Activated CD8-positive, alpha-beta T cell treated with anti-CD3 and anti-CD28 coated beads for 36 hours (primary cell): ENCODE results near the gene UBN1. TPM values are rescaled to one million over a fixed set of nuclear protein-coding genes. Genes with fewer than 3 reads are reported as not detected.
A peak's percentile ranks its signal among the peaks of the same experiment; 100 is the strongest.

Source experiments
- ATAC-seq: fragments of 200-7000 bp; cut with Tn5 transposase; one replicate; pipeline ENCODE4 v1.10.0; 2021; ENCODE audit warnings: mild to moderate bottlenecking, moderate library complexity
- CTCF ChIA-PET: fragments of 350-600 bp; sonication (Branson Sonifier 250); formaldehyde crosslinking; loops from one replicate; lab custom pipeline; 2021; ENCODE audit warnings: antibody characterized with exemption; lab: Charles Lee
- POLR2A ChIA-PET: fragments of 350-600 bp; sonication (Branson Sonifier 250); formaldehyde crosslinking; loops from one replicate; lab custom pipeline; 2021; ENCODE audit warnings: antibody characterized with exemption; lab: Charles Lee
- DNase-seq: peaks from one replicate; pipeline ENCODE4 v3.0.0-alpha.2; 2020
- H3K27ac Mint-ChIP-seq: one replicate; pipeline ENCODE4 v1.8.0; 2021; ENCODE audit warnings: mild to moderate bottlenecking, mixed read lengths
- H3K27me3 Mint-ChIP-seq: one replicate; pipeline ENCODE4 v1.8.0; 2021; ENCODE audit warnings: mixed read lengths
- H3K36me3 Mint-ChIP-seq: one replicate; pipeline ENCODE4 v1.8.0; 2021; ENCODE audit warnings: low read depth, mixed read lengths
- H3K4me1 Mint-ChIP-seq: one replicate; pipeline ENCODE4 v1.8.0; 2021; ENCODE audit warnings: low read depth, mixed read lengths
- H3K4me3 Mint-ChIP-seq: one replicate; pipeline ENCODE4 v1.8.0; 2021; ENCODE audit warnings: mild to moderate bottlenecking, moderate library complexity, mixed read lengths
- H3K9me3 Mint-ChIP-seq: one replicate; pipeline ENCODE4 v1.8.0; 2021; ENCODE audit warnings: mixed read lengths
- CTCF ChIP-seq: fragments of 200-600 bp; IDR thresholded peaks from one replicate; pipeline ENCODE4 v1.8.0; 2022; ENCODE audit warnings: antibody characterized with exemption, mild to moderate bottlenecking
- intact Hi-C: fragments of 100-400 bp; cut with micrococcal nuclease; formaldehyde crosslinking; loops from one replicate; pipeline ENCODE4 v1.10.0; 2022
- total RNA-seq, 2 experiments: library from RNA; stranded (reverse); gene quantifications; one replicate each; pipeline ENCODE4 v1.2.3, GENCODE V29; 2021

Gene UBN1
- total RNA-seq, 2 experiments from 2014 or later, result 25.4 to 25.6 TPM

- ChIA-PET CTCF (no interaction called here), POLR2A (interaction anchor here (0.6 kb wide), 1 partner anchor 10 kb away, joined by 3 read pairs; no protein-coding TSS in a partner anchor)
- no peak overlapping the region for H3K4me3 Mint-ChIP-seq
- intact Hi-C loops, result no loop called here
- no peak for TF ChIP-seq CTCF
- no peak for DNase-seq
- no peaks in the 10 kb centered on the region for H3K9me3 Mint-ChIP-seq
- no peak overlapping the region for H3K27ac Mint-ChIP-seq
- H3K36me3 Mint-ChIP-seq, result peaks cover 41% of the 10 kb centered on the region
- no peak for ATAC-seq
- peaks cover 12% of the 10 kb centered on the region for H3K4me1 Mint-ChIP-seq
- no peaks in the 10 kb centered on the region for H3K27me3 Mint-ChIP-seq
Measured at GRCh38 chr16:4831616-4832015, 15.7 kb upstream of the UBN1 start.

GRCh38 chr16:4832698-4833343 is 14.5 kb upstream of the UBN1 start:
- Mint-ChIP-seq H3K27me3 (no peaks in the 10 kb centered on the region), H3K9me3 (no peaks in the 10 kb centered on the region), H3K36me3 (peaks cover 43% of the 10 kb centered on the region), H3K4me1 (peaks cover 12% of the 10 kb centered on the region), H3K4me3 (no peak overlapping the region), H3K27ac (no peak overlapping the region)
- intact Hi-C loops, result no loop called here
- DNase-seq, result no peak
- ATAC-seq, result no peak
- POLR2A ChIA-PET, result no interaction called here
- CTCF ChIA-PET, result interaction anchor here (0.8 kb wide), 1 partner anchor 9 kb away, joined by 3 read pairs; no protein-coding TSS in a partner anchor
- no peak for TF ChIP-seq CTCF

GRCh38 chr16:4833584-4833983 is 13.7 kb upstream of the UBN1 start:
- H3K4me3 Mint-ChIP-seq, result no peak overlapping the region
- H3K27ac Mint-ChIP-seq, result no peak overlapping the region
- no peaks in the 10 kb centered on the region for H3K27me3 Mint-ChIP-seq
- no peak for DNase-seq
- POLR2A ChIA-PET, result no interaction called here
- intact Hi-C loops, result no loop called here
- ATAC-seq, result peak; percentile 37
- H3K36me3 Mint-ChIP-seq, result peaks cover 43% of the 10 kb centered on the region
- H3K4me1 Mint-ChIP-seq, result peaks cover 12% of the 10 kb centered on the region
- TF ChIP-seq CTCF, result no peak
- no peaks in the 10 kb centered on the region for H3K9me3 Mint-ChIP-seq
- CTCF ChIA-PET, result interaction anchor here (0.8 to 1.3 kb wide), 3 partner anchors 9 to 123 kb away, joined by 3 read pairs; partner anchors contain the start of genes GLYR1 and UBN1

GRCh38 chr16:4836727-4837126 is 10.6 kb upstream of the UBN1 start:
- POLR2A ChIA-PET, result interaction anchor here (0.6 to 1.5 kb wide), 2 partner anchors 10 to 48 kb away, joined by 3 read pairs; no protein-coding TSS in a partner anchor
- Mint-ChIP-seq H3K9me3 (no peaks in the 10 kb centered on the region), H3K36me3 (peaks cover 34% of the 10 kb centered on the region)

More at GRCh38 chr16:4836727-4837126, 10.6 kb upstream of the UBN1 start:
- CTCF ChIA-PET, result no interaction called here
- Mint-ChIP-seq H3K4me1 (peaks cover 15% of the 10 kb centered on the region), H3K4me3 (no peak overlapping the region), H3K27me3 (no peaks in the 10 kb centered on the region), H3K27ac (no peak overlapping the region)
- DNase-seq (no peak), ATAC-seq (no peak)
- intact Hi-C loops, result no loop called here
- no peak for TF ChIP-seq CTCF
